HPDE6-E6E7 (cell line): Measurements from ENCODE around the gene TRPM3.
A peak's percentile ranks its signal among the peaks of the same experiment; 100 is the strongest.
"Not testable (repeated sequence)": the region's sequence is repeated elsewhere in the genome, so short reads cannot be mapped to it uniquely, and the experiment has no call there.

ENCODE experiments used
- DNase-seq: peaks from one replicate; pipeline ENCODE4 v3.0.0; 2011; ENCODE audit warnings: missing footprints; ENCODE audit errors: extremely low spot score

The TRPM3 gene

GRCh38 chr9:70668751-70669150 is 452.7 kb downstream of the TRPM3 start:
- DNase-seq, result no peak

GRCh38 chr9:70658765-70659164 is 462.7 kb downstream of the TRPM3 start:
- no peak for DNase-seq

GRCh38 chr9:70656281-70656680 is 465.1 kb downstream of the TRPM3 start:
- no peak for DNase-seq

- no peak for DNase-seq
Observed at GRCh38 chr9:70654144-70654543, 467.3 kb downstream of the TRPM3 start.

- not testable (repeated sequence) for DNase-seq
Observed at GRCh38 chr9:70644627-70645026, 476.8 kb downstream of the TRPM3 start.

- no peak for DNase-seq
Observed at GRCh38 chr9:70642341-70642740, 479.1 kb downstream of the TRPM3 start.

- DNase-seq, result no peak
Observed at GRCh38 chr9:70641631-70642030, 479.8 kb downstream of the TRPM3 start.

GRCh38 chr9:70641031-70641430 is 480.4 kb downstream of the TRPM3 start:
- no peak for DNase-seq

- DNase-seq, result peak; percentile 21
Observed at GRCh38 chr9:70639853-70640814, 481.3 kb downstream of the TRPM3 start.

- no peak for DNase-seq
Observed at GRCh38 chr9:70635790-70636189, 485.6 kb downstream of the TRPM3 start.

GRCh38 chr9:70634696-70635095 is 486.7 kb downstream of the TRPM3 start:
- DNase-seq, result no peak

- no peak for DNase-seq
Observed at GRCh38 chr9:70630971-70631370, 490.4 kb downstream of the TRPM3 start.

GRCh38 chr9:70629080-70629685 is 492.2 kb downstream of the TRPM3 start:
- DNase-seq, result peak; percentile 27

GRCh38 chr9:70625078-70625477 is 496.3 kb downstream of the TRPM3 start:
- DNase-seq, result no peak

GRCh38 chr9:70618784-70619183 is 502.6 kb downstream of the TRPM3 start:
- no peak for DNase-seq

GRCh38 chr9:70617033-70617828 is 504.2 kb downstream of the TRPM3 start:
- no peak for DNase-seq

- no peak for DNase-seq
Observed at GRCh38 chr9:70616228-70616990, 505.0 kb downstream of the TRPM3 start.

GRCh38 chr9:70615464-70616138 is 505.8 kb downstream of the TRPM3 start:
- DNase-seq, result no peak

- no peak for DNase-seq
Observed at GRCh38 chr9:70614786-70615463, 506.5 kb downstream of the TRPM3 start.

- no peak for DNase-seq
Observed at GRCh38 chr9:70613024-70613768, 508.2 kb downstream of the TRPM3 start.
